Bronchial epithelial cell (primary cell): ENCODE measurements around the gene MED23. TPM values are rescaled to one million over a fixed set of nuclear protein-coding genes. Genes with fewer than 3 reads are reported as not detected.
A peak's percentile ranks its signal among the peaks of the same experiment; 100 is the strongest.

Experiments
- DNase-seq: peaks from one replicate; pipeline ENCODE4 v3.0.0-alpha.2; 2010; ENCODE audit warnings: low read depth
- FAIRE-seq: peaks from 2 replicates; lab custom pipeline; 2011; peaks lifted over from hg19 to GRCh38; lab: Jason Lieb, UNC
- H3K27me3 ChIP-seq: 2 replicates; pipeline ENCODE4 v1.5.1; 2011; ENCODE audit warnings: low read length; ENCODE audit not compliant: control insufficient read depth, insufficient read depth
- H3K36me3 ChIP-seq: 2 replicates; pipeline ENCODE4 v1.5.1; 2011; ENCODE audit warnings: low read length; ENCODE audit not compliant: control insufficient read depth, insufficient read depth
- H3K4me3 ChIP-seq: 2 replicates; pipeline ENCODE4 v1.5.1; 2011; ENCODE audit warnings: mild to moderate bottlenecking, low read depth, low read length, control low read depth
- total RNA-seq: library from RNA; depleted of rRNA; stranded (reverse); fragments of >200 nt; gene quantifications from 2 replicates; pipeline ENCODE4 v1.2.1, GENCODE V29; 2014
- TF ChIP-seq, protein P1 (sequence below): IDR thresholded peaks from 2 replicates; pipeline ENCODE4 v1.5.1; 2011; ENCODE audit warnings: mild to moderate bottlenecking, moderate library complexity, low read length, control low read depth, inconsistent platforms; ENCODE audit not compliant: insufficient read depth, severe bottlenecking

Gene MED23
- total RNA-seq, 1 donor from 2014 or later, result 19.5 TPM

- Histone ChIP-seq H3K4me3 (no peak overlapping the region), H3K27me3 (no peaks in the 10 kb centered on the region), H3K36me3 (no peaks in the 10 kb centered on the region)
- TF ChIP-seq, protein P1, sequence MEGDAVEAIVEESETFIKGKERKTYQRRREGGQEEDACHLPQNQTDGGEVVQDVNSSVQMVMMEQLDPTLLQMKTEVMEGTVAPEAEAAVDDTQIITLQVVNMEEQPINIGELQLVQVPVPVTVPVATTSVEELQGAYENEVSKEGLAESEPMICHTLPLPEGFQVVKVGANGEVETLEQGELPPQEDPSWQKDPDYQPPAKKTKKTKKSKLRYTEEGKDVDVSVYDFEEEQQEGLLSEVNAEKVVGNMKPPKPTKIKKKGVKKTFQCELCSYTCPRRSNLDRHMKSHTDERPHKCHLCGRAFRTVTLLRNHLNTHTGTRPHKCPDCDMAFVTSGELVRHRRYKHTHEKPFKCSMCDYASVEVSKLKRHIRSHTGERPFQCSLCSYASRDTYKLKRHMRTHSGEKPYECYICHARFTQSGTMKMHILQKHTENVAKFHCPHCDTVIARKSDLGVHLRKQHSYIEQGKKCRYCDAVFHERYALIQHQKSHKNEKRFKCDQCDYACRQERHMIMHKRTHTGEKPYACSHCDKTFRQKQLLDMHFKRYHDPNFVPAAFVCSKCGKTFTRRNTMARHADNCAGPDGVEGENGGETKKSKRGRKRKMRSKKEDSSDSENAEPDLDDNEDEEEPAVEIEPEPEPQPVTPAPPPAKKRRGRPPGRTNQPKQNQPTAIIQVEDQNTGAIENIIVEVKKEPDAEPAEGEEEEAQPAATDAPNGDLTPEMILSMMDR, result no peak
- FAIRE-seq (no peak), DNase-seq (peak; percentile 68)
Observed at GRCh38 chr6:131654326-131654725, 26.3 kb upstream of the MED23 start.

DNA sequence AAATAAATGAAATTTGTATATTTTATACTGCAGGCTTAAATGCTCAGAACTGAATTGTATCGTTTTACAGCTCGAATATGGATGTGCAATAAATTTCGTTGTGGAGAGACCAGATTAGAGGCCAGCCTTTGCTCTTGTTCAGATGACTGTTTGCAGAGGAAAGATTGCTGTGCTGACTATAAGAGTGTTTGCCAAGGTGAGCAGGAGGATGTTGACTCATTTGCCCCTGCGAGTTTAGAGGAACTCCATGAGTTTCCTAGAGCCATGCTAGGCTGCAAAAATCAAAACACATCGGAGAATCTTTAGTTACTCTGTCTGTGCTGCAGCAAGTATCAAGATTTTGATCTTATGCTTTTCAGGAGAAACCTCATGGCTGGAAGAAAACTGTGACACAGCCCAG, 24.4 kb upstream of the MED23 start:
- H3K27me3 ChIP-seq, result no peaks in the 10 kb centered on the region
- no peak overlapping the region for H3K4me3 ChIP-seq
- DNase-seq (peak; percentile 84), FAIRE-seq (no peak)
- TF ChIP-seq, protein P1, result no peak
- H3K36me3 ChIP-seq, result no peaks in the 10 kb centered on the region

DNA sequence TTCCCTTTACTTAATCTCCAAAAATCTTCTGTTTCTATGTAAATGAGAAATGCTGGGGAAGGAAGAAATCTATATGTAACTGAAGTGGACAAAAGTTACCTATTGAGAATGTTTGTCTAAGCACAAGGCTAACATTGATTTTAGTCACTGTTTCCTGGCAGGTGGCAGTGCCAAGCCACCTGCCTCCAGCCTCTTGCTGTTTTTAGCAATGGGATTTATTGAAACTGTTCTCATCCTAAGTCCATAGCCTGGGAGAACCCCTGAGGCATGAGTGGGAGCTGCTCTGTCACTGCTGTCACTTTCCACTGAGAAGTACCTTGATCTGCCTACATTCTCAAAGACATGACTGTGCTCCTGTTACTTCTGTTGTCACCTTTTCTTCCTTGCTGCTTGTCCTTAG, 23.7 kb upstream of the MED23 start:
- Histone ChIP-seq H3K36me3 (no peaks in the 10 kb centered on the region), H3K27me3 (no peaks in the 10 kb centered on the region), H3K4me3 (no peak overlapping the region)
- DNase-seq (no peak), FAIRE-seq (no peak)
- TF ChIP-seq, protein P1, result no peak

- TF ChIP-seq, protein P1, result no peak
- H3K4me3 ChIP-seq, result no peak overlapping the region
- DNase-seq (no peak), FAIRE-seq (no peak)
- no peaks in the 10 kb centered on the region for H3K36me3 ChIP-seq
- no peaks in the 10 kb centered on the region for H3K27me3 ChIP-seq
Observed at GRCh38 chr6:131646249-131646670, 18.2 kb upstream of the MED23 start.

DNA sequence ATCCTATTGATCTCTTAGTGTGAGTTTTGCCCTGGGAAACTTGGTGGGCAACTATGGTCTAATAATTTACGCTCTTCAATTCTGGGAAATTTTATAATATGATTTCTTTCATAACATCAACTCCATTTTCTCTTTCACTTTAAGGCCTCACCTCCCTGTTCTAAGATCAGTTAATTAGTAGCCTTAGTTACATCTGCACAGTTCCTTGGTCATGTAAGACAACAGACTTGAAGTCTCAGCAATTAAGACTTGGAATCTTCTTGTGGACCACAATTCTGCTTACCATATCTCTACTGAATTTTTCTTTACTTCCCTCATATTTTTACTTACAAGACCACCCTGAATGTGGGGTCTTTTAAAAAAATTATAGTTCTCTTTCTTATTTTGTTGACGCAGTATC, 17.8 kb upstream of the MED23 start:
- no peaks in the 10 kb centered on the region for H3K27me3 ChIP-seq
- no peaks in the 10 kb centered on the region for H3K36me3 ChIP-seq
- no peak overlapping the region for H3K4me3 ChIP-seq
- FAIRE-seq (no peak), DNase-seq (no peak)
- TF ChIP-seq, protein P1, result no peak

DNA sequence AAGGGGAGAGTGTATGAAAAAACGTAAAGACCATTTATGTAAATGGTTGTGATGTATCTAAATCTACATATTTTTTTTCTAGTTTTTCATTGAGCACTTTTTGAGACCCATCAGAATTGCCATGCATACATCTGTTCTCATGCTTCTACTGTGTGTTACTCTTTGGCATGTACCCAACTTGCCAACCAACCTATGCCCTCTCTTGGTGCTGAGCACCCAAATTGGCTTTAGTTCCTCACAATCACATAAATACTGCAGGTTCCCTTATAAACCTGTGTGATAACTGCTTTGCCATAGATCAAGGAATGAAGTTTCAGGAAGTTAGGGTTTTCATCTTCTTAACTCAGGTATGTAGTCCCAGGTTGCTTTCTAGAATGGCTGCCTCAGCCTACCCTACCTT, 16.9 kb upstream of the MED23 start:
- no peaks in the 10 kb centered on the region for H3K36me3 ChIP-seq
- DNase-seq (no peak), FAIRE-seq (no peak)
- H3K4me3 ChIP-seq, result no peak overlapping the region
- TF ChIP-seq, protein P1, result no peak
- no peaks in the 10 kb centered on the region for H3K27me3 ChIP-seq
